Sigmoid colon (tissue), 7 donors: ENCODE data around the gene FBXO46. TPM values are rescaled to one million over a fixed set of nuclear protein-coding genes. Genes with fewer than 3 reads are reported as not detected.
A peak's percentile ranks its signal among the peaks of the same experiment; 100 is the strongest.

Experiments used
- DNase-seq: peaks from one replicate; pipeline ENCODE4 v3.0.0-alpha.2; 2019
- H3K27ac ChIP-seq, 4 donors: fragments of 200-600 bp; sonication (generic); one replicate each; pipeline ENCODE4 v1.5.1; 2016 to 2019; ENCODE audit warnings: mild to moderate bottlenecking in 1 of 4
- H3K27me3 ChIP-seq, 3 donors: fragments of 200-600 bp; sonication (generic); one replicate each; pipeline ENCODE4 v1.5.1; 2019; ENCODE audit warnings: mild to moderate bottlenecking in 1 of 3
- H3K36me3 ChIP-seq, 4 donors: fragments of 200-600 bp; sonication (generic); one replicate each; pipeline ENCODE4 v1.5.1; 2016 to 2019
- H3K4me1 ChIP-seq, 4 donors: fragments of 200-600 bp; sonication (generic); one replicate each; pipeline ENCODE4 v1.5.1; 2017 to 2019
- H3K4me3 ChIP-seq, 4 donors: fragments of 200-600 bp; sonication (generic); one replicate each; pipeline ENCODE4 v1.5.1; 2017 to 2019; ENCODE audit warnings: mild to moderate bottlenecking in 2 of 4, moderate library complexity in 1 of 4
- H3K9me3 ChIP-seq, 4 donors: fragments of 200-600 bp in 3 of 4; sonication (generic) in 3 of 4; one replicate each; pipeline versions ENCODE4 v1.5.1 to v1.6.1; 2013 to 2019
- CTCF ChIP-seq, 4 experiments: fragments of 450-650 bp in 3 of 4; fragments of 200-600 bp in 1 of 4; IDR thresholded peaks; one replicate each; pipeline ENCODE4 v1.5.1; 2016 to 2019; ENCODE audit warnings: antibody characterized with exemption in 4 of 4, mild to moderate bottlenecking in 3 of 4, moderate library complexity in 2 of 4
- EP300 ChIP-seq, 4 donors: sonication (generic); formaldehyde crosslinking; IDR thresholded peaks; one replicate each; pipeline ENCODE4 v1.6.1; 2017; ENCODE audit warnings: antibody characterized with exemption in 4 of 4
- POLR2A ChIP-seq, 2 donors: fragments of 450-650 bp; IDR thresholded peaks; one replicate each; pipeline ENCODE4 v1.6.1; 2016; ENCODE audit warnings: antibody characterized with exemption in 2 of 2, mild to moderate bottlenecking in 2 of 2, moderate library complexity in 2 of 2
- POLR2AphosphoS5 ChIP-seq, 4 donors: sonication (generic); formaldehyde crosslinking; IDR thresholded peaks; one replicate each; pipeline ENCODE4 v1.6.1; 2017; ENCODE audit warnings: antibody characterized with exemption in 4 of 4
- WGBS, 2 donors: extraction: QIAGEN DNeasy Blood & Tissue Kit; methylation state at CpG; one replicate each; pipeline ENCODE4 v1.1.7; 2013; 5-methylcytosine and 5-hydroxymethylcytosine counted together
- intact Hi-C: fragments of 100-400 bp; cut with DNase I; formaldehyde crosslinking; loops from one replicate; pipeline ENCODE4 v1.15.1; 2023
- polyA plus RNA-seq, 3 donors: library from polyadenylated mRNA; stranded (reverse); fragments of 200-250 nt; gene quantifications; one replicate each; pipeline ENCODE4 v1.2.3, GENCODE V29; 2013
- total RNA-seq, 4 donors: library from RNA; depleted of rRNA; stranded (reverse); fragments of >200 nt; gene quantifications; one replicate each; pipeline ENCODE4 v1.1.0, GENCODE V29; 2016
- donor health status: healthy with polysubstance abuse.
- donor health status: Bipolar disorder and iron deficiency.
- donor health status: healthy.

FBXO46 gene
- 1 to 10 TPM; 7.1 to 9.7 (median 8.8) TPM for total RNA-seq
- 10 to 100 TPM in 2 of 3 donors, 1 to 10 TPM in 1; 9.5 to 16.5 (median 10.8) TPM for polyA plus RNA-seq

GRCh38 chr19:45730368-45731288 lies at the start of gene FBXO46:
Gene FBXO46, minus strand, starts transcription at chr19:45730896. Its CDS starts 17,401 bp downstream, at chr19:45713495.
- Histone ChIP-seq H3K4me1 (peaks cover 0 to 25% (median 20%) of the 10 kb centered on the region in 4 donors), H3K27ac (peak within 1 kb of the TSS; percentile 76 to 87 (median 84)), H3K27me3 (no peaks in the 10 kb centered on the region), H3K9me3 (no peaks in the 10 kb centered on the region), H3K36me3 (no peaks in the 10 kb centered on the region), H3K4me3 (peak within 1 kb of the TSS; percentile 87 to 91 (median 88))
- DNase-seq, result peak; percentile 99
- 1% methylated on average over 48 of the region's 48 CpGs for WGBS, 2 donors
- intact Hi-C loops, result loop anchor here (2.0 kb wide), 2 partner anchors 38 kb away; partner anchors contain the start of genes QPCTL and SIX5
- TF ChIP-seq POLR2A (IDR thresholded peaks at IDR 0.05) (peak; percentile 75 to 86), EP300 (IDR thresholded peaks at IDR 0.05) (peak in 1 of 4 donors; percentile 51), CTCF (IDR thresholded peaks at IDR 0.05) (no peak), POLR2AphosphoS5 (IDR thresholded peaks at IDR 0.05) (peak; percentile 80 to 95 (median 94))

- Histone ChIP-seq H3K4me1 (peaks cover 0 to 65% (median 55%) of the 10 kb centered on the region in 4 donors), H3K27me3 (no peaks in the 10 kb centered on the region)
- TF ChIP-seq CTCF (IDR thresholded peaks at IDR 0.05) (no peak), POLR2AphosphoS5 (IDR thresholded peaks at IDR 0.05) (no peak), EP300 (IDR thresholded peaks at IDR 0.05) (no peak), POLR2A (IDR thresholded peaks at IDR 0.05) (no peak)
Measured at GRCh38 chr19:45780146-45780447, 49.4 kb upstream of the FBXO46 start.

GRCh38 chr19:45779231-45780145 lies 48.8 kb upstream of the FBXO46 start:
- H3K27me3 ChIP-seq, result no peaks in the 10 kb centered on the region
- 6 to 8% methylated on average over 48 of the region's 48 CpGs for WGBS, 2 donors
- H3K36me3 ChIP-seq, result peaks cover 5 to 35% (median 30%) of the 10 kb centered on the region in 4 donors
- DNase-seq, result peak; percentile 96
- H3K27ac ChIP-seq, result peak overlapping the region; percentile 96 to 98 (median 98)
- TF ChIP-seq EP300 (IDR thresholded peaks at IDR 0.05) (no peak), POLR2AphosphoS5 (IDR thresholded peaks at IDR 0.05) (peak in 3 of 4 donors; percentile 47 to 77 (median 62)), CTCF (IDR thresholded peaks at IDR 0.05) (peak; percentile 70 to 82 (median 77)), POLR2A (IDR thresholded peaks at IDR 0.05) (peak in 1 of 2 donors; percentile 7)
- H3K4me1 ChIP-seq, result peaks cover 0 to 59% (median 49%) of the 10 kb centered on the region in 4 donors
- peak overlapping the region; percentile 19 to 94 (median 88) for H3K4me3 ChIP-seq
- intact Hi-C loops, result loop anchor here (1.0 to 10.0 kb wide), 3 partner anchors 8 to 275 kb away; partner anchors contain the start of gene VASP
- no peaks in the 10 kb centered on the region for H3K9me3 ChIP-seq

More at GRCh38 chr19:45780146-45780447, 49.4 kb upstream of the FBXO46 start:
- Histone ChIP-seq H3K27ac (peak overlapping the region; percentile 96 to 98 (median 98)), H3K36me3 (peaks cover 5 to 30% (median 28%) of the 10 kb centered on the region in 4 donors), H3K4me3 (peak overlapping the region; percentile 77 to 94 (median 88)), H3K9me3 (no peaks in the 10 kb centered on the region)
- DNase-seq, result peak; percentile 65
- 17 to 28% methylated on average over 4 of the region's 4 CpGs for WGBS, 2 donors
- intact Hi-C loops, result loop anchor here (1.0 to 10.0 kb wide), 2 partner anchors 63 to 275 kb away; partner anchors contain the start of gene VASP

GRCh38 chr19:45778010-45778661 lies 47.4 kb upstream of the FBXO46 start:
- H3K4me1 ChIP-seq, result peaks cover 0 to 46% (median 36%) of the 10 kb centered on the region in 4 donors
- H3K9me3 ChIP-seq, result no peaks in the 10 kb centered on the region
- no peak for TF ChIP-seq POLR2AphosphoS5 (IDR thresholded peaks at IDR 0.05)
- TF ChIP-seq EP300 (IDR thresholded peaks at IDR 0.05), result no peak
- TF ChIP-seq POLR2A (IDR thresholded peaks at IDR 0.05), result no peak
- peak; percentile 68 for DNase-seq
- peak overlapping the region; percentile 96 to 98 (median 98) for H3K27ac ChIP-seq
- H3K36me3 ChIP-seq, result peaks cover 5 to 44% (median 39%) of the 10 kb centered on the region in 4 donors
- intact Hi-C loops, result no loop called here
- H3K4me3 ChIP-seq, result no peak overlapping the region
- H3K27me3 ChIP-seq, result no peaks in the 10 kb centered on the region
- 90 to 94% methylated on average over 28 of the region's 28 CpGs for WGBS, 2 donors
